Jurkat, Clone E6-1 (cell line): Measurements from ENCODE around the gene SIGLEC1.

Experiments
- DNase-seq: peaks from one replicate; pipeline ENCODE4 v3.0.0-alpha.2; 2011; ENCODE audit warnings: low read depth, low spot score
- H3K4me3 ChIP-seq: 2 replicates; pipeline ENCODE4 v1.5.1; 2011; ENCODE audit warnings: mild to moderate bottlenecking, low read length, control low read depth, moderate library complexity

The SIGLEC1 gene

DNA sequence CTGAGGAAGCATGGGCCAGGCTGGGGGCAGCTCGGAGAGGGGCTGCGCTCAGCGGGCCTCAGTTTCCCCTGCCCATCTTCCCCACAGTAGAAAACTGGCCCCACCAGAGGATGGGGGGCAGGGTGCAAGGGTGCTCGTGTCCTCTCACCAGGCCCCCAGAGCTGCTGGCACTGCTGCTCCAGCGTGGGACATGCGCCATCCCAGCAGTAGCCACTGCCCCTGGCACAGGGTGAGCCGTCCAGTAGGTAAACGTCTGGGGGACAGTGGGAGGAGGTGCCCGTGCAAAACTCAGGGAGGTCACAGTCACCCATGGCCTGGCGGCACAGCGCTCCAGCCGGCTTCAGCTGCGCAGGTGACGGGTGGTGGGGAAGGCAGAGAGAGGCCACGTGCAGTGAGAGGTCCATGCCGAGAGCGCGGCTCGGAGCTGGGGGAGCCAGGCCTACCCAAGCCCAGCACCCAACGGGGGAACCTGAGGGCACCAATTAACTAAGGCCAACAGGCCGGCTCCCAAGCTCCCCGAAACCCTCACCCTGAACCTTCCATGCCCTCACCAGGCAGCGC is 40.3 kb downstream of the SIGLEC1 start:
- peak overlapping the region; percentile 45 for H3K4me3 ChIP-seq
- DNase-seq: no peak

DNA sequence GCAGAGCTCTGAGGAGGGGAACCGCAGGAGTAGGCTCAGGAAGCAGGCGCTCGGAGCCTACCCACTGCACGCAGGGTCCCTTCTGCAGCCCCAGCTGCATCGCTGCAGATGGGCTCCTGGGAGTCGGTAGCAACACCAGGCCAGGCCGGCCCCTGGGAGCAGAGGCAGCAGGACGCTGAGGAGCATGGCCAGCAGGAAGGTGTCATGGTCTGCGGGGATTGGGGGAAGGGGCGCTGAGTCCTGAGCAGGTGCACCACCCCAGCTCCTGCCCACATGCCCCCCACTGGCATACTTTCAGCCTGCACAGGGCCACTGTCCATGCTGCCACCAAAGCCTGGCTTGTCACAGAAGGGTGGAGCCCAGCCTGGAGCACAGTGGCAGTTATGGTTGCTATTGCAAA is 41.5 kb downstream of the SIGLEC1 start:
- DNase-seq: peak; percentile 78
- H3K4me3 ChIP-seq: no peak overlapping the region

DNA sequence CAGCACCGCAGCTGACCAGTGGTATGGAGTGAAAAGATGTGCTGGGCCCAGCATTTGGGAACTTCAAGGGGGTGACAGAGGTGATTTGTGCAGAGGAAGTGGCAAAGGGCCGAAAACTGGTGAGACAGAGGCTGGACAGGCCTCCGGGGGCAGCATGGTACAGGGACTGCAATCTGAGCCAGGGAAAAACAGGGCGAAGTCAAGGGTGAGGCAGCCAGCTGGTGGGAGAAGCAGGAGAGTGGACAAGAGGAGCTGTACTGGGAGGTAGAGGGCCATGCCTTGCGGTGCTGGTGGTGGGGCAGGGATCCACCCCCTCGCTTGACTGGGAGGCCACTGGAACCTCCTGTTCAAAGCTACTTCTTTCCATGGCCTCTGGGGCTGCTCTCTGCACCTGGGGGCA is 41.9 kb downstream of the SIGLEC1 start:
- no peak overlapping the region for H3K4me3 ChIP-seq
- DNase-seq: no peak

GRCh38 chr20:3669710-3670367 is 42.6 kb downstream of the SIGLEC1 start:
- no peak for DNase-seq
- H3K4me3 ChIP-seq: no peak overlapping the region

- DNase-seq: no peak
Observed at GRCh38 chr20:3667434-3668037, 44.9 kb downstream of the SIGLEC1 start.

DNA sequence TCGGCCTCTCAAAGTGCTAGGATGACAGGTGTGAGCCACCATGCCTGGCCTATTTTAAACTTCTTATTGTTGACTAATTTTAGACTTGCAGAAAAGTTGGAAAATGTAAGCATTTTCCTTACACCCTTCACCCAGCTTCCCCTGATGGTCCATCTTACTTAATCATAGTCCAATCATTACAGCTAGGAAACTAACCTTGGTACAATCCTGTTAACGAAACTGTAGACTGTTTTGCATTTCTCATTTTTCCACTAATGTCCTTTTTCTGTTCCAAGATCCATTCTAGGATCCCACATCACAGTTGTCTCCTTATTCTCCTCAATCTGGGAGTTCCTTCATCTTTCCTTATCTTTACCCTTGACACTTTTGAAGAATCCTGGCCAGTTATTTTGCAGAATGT is 48.5 kb downstream of the SIGLEC1 start:
- DNase-seq: no peak
- H3K4me3 ChIP-seq: no peak overlapping the region

More at GRCh38 chr20:3667434-3668037, 44.9 kb downstream of the SIGLEC1 start:
- no peak overlapping the region for H3K4me3 ChIP-seq

DNA sequence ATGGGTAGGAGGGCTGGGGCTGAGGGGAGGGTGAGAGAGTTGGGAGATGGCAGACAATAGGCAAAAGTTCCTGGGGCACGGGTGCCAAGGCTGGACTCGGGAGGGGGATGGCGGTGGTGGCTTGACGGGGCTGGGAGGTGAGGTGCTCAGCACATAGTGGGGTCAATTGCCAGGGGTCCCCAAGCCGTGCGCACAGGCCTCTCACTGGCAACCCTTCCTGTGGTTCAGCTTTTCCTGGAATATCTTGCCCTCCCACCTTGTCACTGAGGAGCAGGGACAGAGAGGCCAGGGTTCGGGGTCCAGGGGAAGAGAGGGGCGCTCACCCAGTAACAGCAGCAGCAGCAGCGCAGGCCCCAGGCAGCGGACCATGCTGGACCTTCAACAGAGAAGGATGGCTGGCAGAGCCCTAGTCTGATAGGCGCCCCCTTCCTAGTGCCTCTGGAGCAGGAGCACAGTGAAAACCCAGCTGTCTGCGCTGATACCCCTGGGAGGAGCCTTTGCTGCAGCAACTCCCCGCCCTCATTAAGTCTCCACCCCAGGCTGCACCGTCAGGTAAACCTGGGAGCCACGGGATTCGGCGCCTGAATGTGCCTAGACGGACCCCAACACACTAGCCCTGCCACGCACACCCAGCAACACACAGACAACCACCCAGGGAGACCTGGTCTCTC is 49.2 kb downstream of the SIGLEC1 start, which contains the start of gene GFRA4:
Gene GFRA4 (minus strand): TSS at position 369 of the 671 bp plus-strand sequence. CDS start 0 bp downstream, at position 369.
- DNase-seq: no peak
- H3K4me3 ChIP-seq: no peak within 1 kb of the TSS
